Tibial nerve (tissue), 4 donors: Measurements from ENCODE around the gene TFB1M.

Source experiments
- CTCF ChIP-seq, 5 experiments: fragments of 200-600 bp in 3 of 5; fragments of 450-650 bp in 2 of 5; sonication (generic) in 3 of 5; IDR thresholded peaks; one replicate each; pipeline ENCODE4 v1.5.1; 2016 to 2019; ENCODE audit warnings: antibody characterized with exemption in 5 of 5, mild to moderate bottlenecking in 3 of 5, moderate library complexity in 2 of 5
- EP300 ChIP-seq, 2 donors: sonication (generic); formaldehyde crosslinking; IDR thresholded peaks; one replicate each; pipeline ENCODE4 v1.6.1; 2017; ENCODE audit warnings: antibody characterized with exemption in 2 of 2, mild to moderate bottlenecking in 1 of 2

- TF ChIP-seq CTCF (IDR thresholded peaks at IDR 0.05) (no peak), EP300 (IDR thresholded peaks at IDR 0.05) (no peak)
These were observed 16.6 kb downstream of the TFB1M start for GRCh38 chr6:155297669-155298068.
